ENCODE results near the gene KRTAP15-1.

DNA sequence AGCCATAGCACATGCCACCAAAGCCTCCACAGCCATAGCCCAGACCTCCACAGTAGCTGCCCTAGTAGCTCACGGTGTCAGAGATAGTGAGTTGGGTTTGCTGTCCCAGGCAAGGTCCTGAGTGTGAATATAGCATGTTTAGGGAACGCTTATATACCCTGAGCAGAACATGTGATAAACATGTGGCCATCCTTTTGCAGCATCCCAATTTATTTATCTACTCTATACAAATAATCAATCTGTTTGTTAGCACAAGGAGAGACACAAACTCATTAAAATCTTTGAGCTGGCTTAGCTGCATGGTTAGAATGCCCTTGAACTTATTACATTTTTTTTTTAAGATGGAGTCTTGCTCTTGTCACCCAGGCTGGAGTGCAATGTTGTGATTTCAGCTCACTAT is 47.3 kb downstream of the KRTAP15-1 start, which contains the start of gene KRTAP19-2:
- no peak for TF ChIP-seq CTCF (IDR thresholded peaks at IDR 0.05 in 8 of 11, conservative IDR thresholded peaks at IDR 0.05 in 3 of 11)
- TF ChIP-seq POLR2AphosphoS5 (IDR thresholded peaks at IDR 0.05), result no peak
- no peak for TF ChIP-seq POLR2A (IDR thresholded peaks at IDR 0.05)
